ENCODE results near the gene SPIRE2.
A peak's percentile ranks its signal among the peaks of the same experiment; 100 is the strongest.

The SPIRE2 gene

GRCh38 chr16:89837014-89837546 is 8.8 kb downstream of the SPIRE2 start:
- DNase-seq: no peak

GRCh38 chr16:89841275-89841674 is 13.0 kb downstream of the SPIRE2 start:
- no peak for DNase-seq

DNA sequence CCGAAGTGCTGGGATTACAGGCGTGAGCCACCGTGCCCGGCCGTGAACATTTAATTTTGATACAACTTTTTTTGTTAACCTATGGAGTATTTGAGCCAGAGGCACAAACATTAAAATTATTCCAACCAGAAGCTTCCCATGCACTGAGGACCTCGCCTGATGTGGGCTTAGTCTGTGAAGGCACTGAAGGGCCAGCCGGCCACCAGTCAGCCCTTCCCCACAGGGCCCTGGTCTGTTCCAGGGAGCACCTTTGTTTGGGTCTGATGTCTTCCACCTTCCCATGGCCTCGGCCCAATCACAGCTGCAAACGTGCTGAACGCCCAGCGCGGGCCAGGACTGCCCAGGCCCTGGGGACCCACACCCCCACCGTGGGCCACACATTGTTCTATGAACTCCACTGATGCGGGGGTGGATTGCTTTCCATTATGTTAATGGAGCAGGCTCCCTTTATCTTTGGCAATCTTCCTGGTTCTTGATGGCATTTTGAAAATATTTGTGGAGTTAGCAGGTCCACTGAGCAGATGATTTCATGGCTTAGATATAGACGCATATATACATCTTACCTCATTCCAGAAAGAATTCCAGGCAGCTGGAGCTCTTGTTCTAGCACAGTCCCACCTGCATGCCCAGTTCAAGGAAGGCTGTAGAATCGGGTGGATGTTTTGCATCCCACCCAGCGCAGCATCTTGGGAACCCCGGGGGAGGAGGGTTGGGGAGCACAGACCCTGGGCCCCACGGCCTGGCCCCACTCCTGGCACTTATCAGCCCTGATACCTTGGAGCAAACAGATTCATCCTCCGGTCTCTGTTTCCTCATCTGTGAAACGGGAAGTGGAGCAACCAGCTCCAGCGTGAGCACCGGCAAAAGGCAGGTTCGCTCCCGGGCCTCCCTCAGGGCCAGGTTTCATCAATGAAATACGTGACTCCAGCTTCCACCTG is 14.5 kb downstream of the SPIRE2 start:
- DNase-seq: no peak

- no peak for DNase-seq
Measured at GRCh38 chr16:89843409-89844350, 15.4 kb downstream of the SPIRE2 start.

- DNase-seq: no peak
Measured at GRCh38 chr16:89844739-89845339, 16.6 kb downstream of the SPIRE2 start.

GRCh38 chr16:89845417-89845816 is 17.1 kb downstream of the SPIRE2 start:
- DNase-seq: no peak

- no peak for DNase-seq
Measured at GRCh38 chr16:89847051-89847939, 19.0 kb downstream of the SPIRE2 start.

- no peak for DNase-seq
Measured at GRCh38 chr16:89847940-89848297, 19.6 kb downstream of the SPIRE2 start.

DNA sequence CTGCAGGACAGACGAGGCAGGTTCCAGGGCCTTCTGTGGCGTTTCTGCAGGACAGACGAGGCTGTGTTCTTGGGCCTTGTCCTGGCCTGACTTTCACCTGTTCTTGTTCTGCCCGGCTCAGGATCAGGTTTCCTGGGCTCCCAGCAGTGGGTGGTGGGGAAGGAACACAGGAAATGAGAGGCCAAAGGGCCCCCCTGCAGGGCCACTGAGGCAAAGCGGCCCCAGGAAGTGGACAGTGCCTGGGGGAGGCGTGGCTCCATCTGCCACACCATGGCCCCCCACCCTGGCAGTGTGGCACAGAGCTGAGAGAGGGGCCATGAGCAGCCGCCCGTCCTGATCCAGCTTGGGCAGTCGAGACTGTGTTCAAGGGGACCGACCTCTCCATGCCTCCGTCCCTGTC is 20.7 kb downstream of the SPIRE2 start:
- no peak for DNase-seq

- DNase-seq: no peak
Measured at GRCh38 chr16:89853306-89853993, 25.2 kb downstream of the SPIRE2 start.

- no peak for DNase-seq
Measured at GRCh38 chr16:89855301-89855945, 27.1 kb downstream of the SPIRE2 start.

GRCh38 chr16:89855986-89856385 is 27.7 kb downstream of the SPIRE2 start:
- DNase-seq: no peak

- no peak for DNase-seq
Measured at GRCh38 chr16:89858973-89859614, 30.8 kb downstream of the SPIRE2 start.

DNA sequence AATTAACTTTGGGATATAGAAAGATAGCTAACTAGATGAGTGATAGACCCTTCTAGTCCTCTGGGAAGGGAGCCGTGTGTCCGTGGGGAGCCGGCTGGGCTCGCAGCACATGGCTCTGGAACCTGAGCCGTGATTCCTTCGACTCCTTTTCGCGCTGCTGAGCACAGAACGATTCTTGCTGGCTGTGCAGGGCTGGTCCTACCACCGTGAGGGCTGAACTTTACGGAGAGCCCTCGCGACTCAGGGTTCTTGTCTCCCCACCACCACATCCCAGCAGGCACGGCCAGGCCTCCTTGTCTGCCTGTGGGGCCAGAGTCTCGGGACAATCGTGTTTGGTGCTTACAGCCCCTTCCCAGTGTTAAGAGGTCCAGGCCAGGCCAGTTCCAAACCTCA is 31.3 kb downstream of the SPIRE2 start:
- no peak for DNase-seq

GRCh38 chr16:89860747-89861304 is 32.6 kb downstream of the SPIRE2 start:
- peak; percentile 77 for DNase-seq

- no peak for DNase-seq
Measured at GRCh38 chr16:89861648-89862047, 33.4 kb downstream of the SPIRE2 start.

- DNase-seq: no peak
Measured at GRCh38 chr16:89862732-89863131, 34.5 kb downstream of the SPIRE2 start.

DNA sequence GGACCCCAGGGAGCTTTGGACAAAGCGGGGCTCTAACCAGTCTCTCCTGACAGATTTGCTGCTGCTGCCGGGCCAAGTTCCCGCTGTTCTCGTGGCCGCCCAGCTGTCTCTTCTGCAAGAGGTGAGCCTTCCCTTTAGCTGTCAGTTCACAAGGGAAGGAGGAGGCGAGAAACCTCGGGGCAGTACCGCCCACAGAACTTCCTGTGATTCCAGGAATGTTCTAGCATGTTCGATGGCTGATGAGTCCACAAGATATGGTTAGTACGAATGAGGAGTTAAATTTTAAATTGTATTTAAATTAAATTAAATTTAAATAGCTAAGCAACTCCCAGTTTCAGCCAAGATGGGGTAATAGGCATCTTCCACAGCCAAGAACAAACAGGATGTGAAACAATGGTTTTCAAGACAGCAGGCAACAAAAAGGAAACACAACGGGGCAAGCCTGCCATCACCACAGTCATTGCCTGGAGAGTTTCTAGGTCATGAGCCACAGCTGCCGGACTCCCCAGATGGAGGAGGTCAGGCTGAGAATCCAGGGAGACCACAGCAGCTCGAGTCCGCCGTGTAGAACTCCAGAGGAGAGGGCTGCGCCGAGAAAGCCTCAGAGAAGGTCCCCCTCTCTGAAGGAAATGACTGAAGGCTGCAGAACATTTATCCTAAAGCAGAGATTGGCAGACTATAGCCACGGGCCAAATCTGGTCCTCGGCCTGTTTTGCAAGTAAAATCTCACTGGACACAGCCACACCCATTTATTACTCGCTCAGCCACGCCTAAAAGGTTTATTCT is 35.7 kb downstream of the SPIRE2 start:
- peak; percentile 8 for DNase-seq

- DNase-seq: no peak
Measured at GRCh38 chr16:89864527-89864820, 36.2 kb downstream of the SPIRE2 start.
